ENCODE measurements around the gene RRAS2.
A peak's percentile ranks its signal among the peaks of the same experiment; 100 is the strongest.
"Not testable (repeated sequence)": the region's sequence is repeated elsewhere in the genome, so short reads cannot be mapped to it uniquely, and the experiment has no call there.

The RRAS2 gene

GRCh38 chr11:14253421-14253820 lies 105.6 kb downstream of the RRAS2 start:
- no peak for DNase-seq

- not testable (repeated sequence) for DNase-seq
Measured at GRCh38 chr11:14252501-14252900, 106.5 kb downstream of the RRAS2 start.

- no peak for DNase-seq
Measured at GRCh38 chr11:14251754-14252153, 107.2 kb downstream of the RRAS2 start.

- DNase-seq, result peak; percentile 74 to 79
Measured at GRCh38 chr11:14249121-14249963, 109.6 kb downstream of the RRAS2 start.

- no peak for DNase-seq
Measured at GRCh38 chr11:14248580-14248981, 110.4 kb downstream of the RRAS2 start.

GRCh38 chr11:14245444-14245843 lies 113.5 kb downstream of the RRAS2 start:
- no peak for DNase-seq

- DNase-seq, result no peak
Measured at GRCh38 chr11:14244926-14245325, 114.1 kb downstream of the RRAS2 start.

GRCh38 chr11:14242733-14243132 lies 116.2 kb downstream of the RRAS2 start:
- DNase-seq, result no peak

GRCh38 chr11:14242187-14242586 lies 116.8 kb downstream of the RRAS2 start:
- no peak for DNase-seq

- no peak for DNase-seq
Measured at GRCh38 chr11:14240951-14241350, 118.0 kb downstream of the RRAS2 start.

- DNase-seq, result no peak
Measured at GRCh38 chr11:14240221-14240620, 118.8 kb downstream of the RRAS2 start.

GRCh38 chr11:14237444-14237961 lies 121.5 kb downstream of the RRAS2 start:
- DNase-seq, result no peak

GRCh38 chr11:14235701-14236100 lies 123.3 kb downstream of the RRAS2 start:
- no peak for DNase-seq

- DNase-seq, result no peak
Measured at GRCh38 chr11:14234446-14234845, 124.5 kb downstream of the RRAS2 start.

GRCh38 chr11:14232652-14233051 lies 126.3 kb downstream of the RRAS2 start:
- no peak for DNase-seq

- DNase-seq, result no peak
Measured at GRCh38 chr11:14230407-14230806, 128.6 kb downstream of the RRAS2 start.

GRCh38 chr11:14229472-14229871 lies 129.5 kb downstream of the RRAS2 start:
- DNase-seq, result no peak

- DNase-seq, result no peak
Measured at GRCh38 chr11:14228356-14228755, 130.6 kb downstream of the RRAS2 start.
